C4-2B (cell line): ENCODE measurements around the gene LPP.

Source experiments
- H3K27ac ChIP-seq: fragments of 450-650 bp; 2 replicates; pipeline ENCODE4 v1.5.1; 2017
- ZFX ChIP-seq: fragments of 450-650 bp; IDR thresholded peaks from 2 replicates; pipeline ENCODE4 v1.6.1; 2017
- TF ChIP-seq, protein P1 (sequence below): fragments of 450-650 bp; conservative IDR thresholded peaks from 2 replicates; pipeline ENCODE4 v1.5.1; 2017; ENCODE audit warnings: mild to moderate bottlenecking

LPP gene

GRCh38 chr3:188469228-188469885 is 315.4 kb downstream of the LPP start:
- no peak overlapping the region for H3K27ac ChIP-seq
- TF ChIP-seq ZFX: no peak
- TF ChIP-seq, protein P1, sequence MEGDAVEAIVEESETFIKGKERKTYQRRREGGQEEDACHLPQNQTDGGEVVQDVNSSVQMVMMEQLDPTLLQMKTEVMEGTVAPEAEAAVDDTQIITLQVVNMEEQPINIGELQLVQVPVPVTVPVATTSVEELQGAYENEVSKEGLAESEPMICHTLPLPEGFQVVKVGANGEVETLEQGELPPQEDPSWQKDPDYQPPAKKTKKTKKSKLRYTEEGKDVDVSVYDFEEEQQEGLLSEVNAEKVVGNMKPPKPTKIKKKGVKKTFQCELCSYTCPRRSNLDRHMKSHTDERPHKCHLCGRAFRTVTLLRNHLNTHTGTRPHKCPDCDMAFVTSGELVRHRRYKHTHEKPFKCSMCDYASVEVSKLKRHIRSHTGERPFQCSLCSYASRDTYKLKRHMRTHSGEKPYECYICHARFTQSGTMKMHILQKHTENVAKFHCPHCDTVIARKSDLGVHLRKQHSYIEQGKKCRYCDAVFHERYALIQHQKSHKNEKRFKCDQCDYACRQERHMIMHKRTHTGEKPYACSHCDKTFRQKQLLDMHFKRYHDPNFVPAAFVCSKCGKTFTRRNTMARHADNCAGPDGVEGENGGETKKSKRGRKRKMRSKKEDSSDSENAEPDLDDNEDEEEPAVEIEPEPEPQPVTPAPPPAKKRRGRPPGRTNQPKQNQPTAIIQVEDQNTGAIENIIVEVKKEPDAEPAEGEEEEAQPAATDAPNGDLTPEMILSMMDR: no peak

DNA sequence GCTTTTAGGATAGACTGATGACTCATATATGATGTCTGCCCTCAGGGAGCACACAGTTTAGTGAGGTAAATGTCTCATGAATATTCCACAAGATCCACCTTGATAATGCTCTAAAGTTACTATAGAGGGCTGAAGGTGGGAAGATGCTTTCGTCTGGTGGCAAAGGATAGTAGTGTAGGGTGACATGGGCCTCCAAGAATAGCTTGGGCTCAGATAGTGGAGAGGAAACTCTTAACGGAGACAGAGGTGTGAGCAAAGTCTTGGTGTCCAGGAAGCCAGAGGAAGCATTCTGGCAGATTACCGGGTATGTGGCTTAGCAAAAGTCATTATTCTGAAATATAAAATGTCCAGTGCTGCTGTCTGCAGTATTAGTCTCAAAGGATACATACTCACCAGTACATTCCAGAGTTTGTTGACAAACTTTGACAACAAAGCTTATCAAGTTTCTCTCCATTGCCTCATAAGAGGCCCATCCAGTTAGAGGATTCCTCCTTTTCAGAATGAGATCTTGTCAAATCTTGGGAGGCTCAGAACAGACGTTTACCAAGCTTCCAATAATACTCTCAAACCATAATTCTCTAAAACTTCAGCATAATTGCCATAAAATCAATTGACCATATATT is 316.7 kb downstream of the LPP start:
- no peak overlapping the region for H3K27ac ChIP-seq
- no peak for TF ChIP-seq ZFX
- TF ChIP-seq, protein P1: no peak

DNA sequence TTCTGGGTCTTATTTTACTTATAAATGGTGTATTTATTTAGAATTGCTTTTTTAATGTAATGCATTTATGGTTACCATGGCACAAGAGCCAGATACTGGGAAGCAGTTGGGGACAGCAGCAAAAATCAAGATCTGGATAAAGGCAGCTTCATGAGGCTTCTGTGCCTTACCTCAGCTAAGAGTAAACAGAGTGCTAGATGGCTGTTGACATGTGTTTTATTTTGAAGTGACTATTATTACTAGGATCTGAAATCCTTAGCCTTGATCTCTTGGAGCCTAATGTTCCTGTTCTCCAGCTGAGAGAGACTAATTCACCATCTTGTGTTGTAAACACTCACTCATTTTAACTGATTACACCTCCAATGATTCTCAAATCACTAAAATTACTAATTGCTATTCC is 317.8 kb downstream of the LPP start:
- TF ChIP-seq, protein P1: no peak
- no peak for TF ChIP-seq ZFX
- H3K27ac ChIP-seq: no peak overlapping the region

GRCh38 chr3:188472336-188472735 is 318.4 kb downstream of the LPP start:
- no peak for TF ChIP-seq ZFX
- TF ChIP-seq, protein P1: no peak
- no peak overlapping the region for H3K27ac ChIP-seq

GRCh38 chr3:188473045-188473444 is 319.1 kb downstream of the LPP start:
- no peak for TF ChIP-seq ZFX
- TF ChIP-seq, protein P1: no peak
- H3K27ac ChIP-seq: no peak overlapping the region

GRCh38 chr3:188473591-188474288 is 319.8 kb downstream of the LPP start:
- TF ChIP-seq, protein P1: no peak
- TF ChIP-seq ZFX: no peak

GRCh38 chr3:188476935-188477334 is 323.0 kb downstream of the LPP start:
- TF ChIP-seq, protein P1: no peak
- TF ChIP-seq ZFX: no peak
- no peak overlapping the region for H3K27ac ChIP-seq

More at GRCh38 chr3:188473591-188474288, 319.8 kb downstream of the LPP start:
- H3K27ac ChIP-seq: no peak overlapping the region
